ENCODE measurements around the gene TIPARP.

The TIPARP gene

GRCh38 chr3:156702367-156702766, 28.0 kb downstream of the TIPARP start:
- no peak overlapping the region for H2BK15ac ChIP-seq (ENCODE audit: low read length)
- no peak overlapping the region for H2AK5ac ChIP-seq (ENCODE audit: low read depth, low read length)
- H3K36me3 ChIP-seq (replicated peaks in 1 of 2; ENCODE audit: control insufficient read depth in 2 of 2, insufficient read depth in 2 of 2, low read length in 2 of 2) = peaks cover 5 to 59% of the 10 kb centered on the region in 2 donors
- no peak overlapping the region for H2BK5ac ChIP-seq (ENCODE audit: low read length)
- no peak overlapping the region for H3K18ac ChIP-seq (ENCODE audit: low read length)
- H3K4me3 ChIP-seq (ENCODE audit: low read length in 2 of 2) = no peak overlapping the region
- H3K23ac ChIP-seq (ENCODE audit: low read depth, low read length, poor library complexity) = no peak overlapping the region
- no peak overlapping the region for H3K27ac ChIP-seq (replicated peaks; ENCODE audit: low read length)
- H3K79me1 ChIP-seq (ENCODE audit: low read depth, low read length) = no peaks in the 10 kb centered on the region
- no peak overlapping the region for H2AFZ ChIP-seq (ENCODE audit: low read length)
- H4K91ac ChIP-seq (ENCODE audit: low read depth, low read length, poor library complexity) = no peak overlapping the region
- peaks cover 0 to 4% of the 10 kb centered on the region in 2 donors for H3K4me1 ChIP-seq (ENCODE audit: control insufficient read depth in 2 of 2, insufficient read depth in 1 of 2, low read depth in 1 of 2, low read length in 2 of 2)
- no peak overlapping the region for H3K14ac ChIP-seq (ENCODE audit: low read length)
- DNase-seq (ENCODE audit: low spot score) = no peak
- peaks cover 0 to 10% of the 10 kb centered on the region in 2 donors for H3K9me3 ChIP-seq (replicated peaks in 1 of 2; ENCODE audit: control insufficient read depth in 2 of 2, insufficient read depth in 1 of 2, low read depth in 1 of 2, low read length in 2 of 2)
- no peak overlapping the region for H3K4me2 ChIP-seq (ENCODE audit: insufficient read depth, low read length, poor library complexity, severe bottlenecking)
- no CpG with 5 or more reads among the region's 1 CpG for WGBS, 2 donors (ENCODE audit: extremely low coverage in 2 of 2, insufficient read length in 2 of 2, insufficient replicate concordance in 1 of 2)
- H3K4ac ChIP-seq (ENCODE audit: low read length) = no peak overlapping the region
- no peak overlapping the region for H3K9ac ChIP-seq (ENCODE audit: low read depth, low read length, poor library complexity)
- no peak overlapping the region for H4K8ac ChIP-seq (ENCODE audit: low read depth, low read length)
- no peak overlapping the region for H2BK120ac ChIP-seq (ENCODE audit: low read depth, low read length)
- H2BK12ac ChIP-seq (ENCODE audit: low read length) = no peak overlapping the region
- no peaks in the 10 kb centered on the region for H3K27me3 ChIP-seq (ENCODE audit: control insufficient read depth in 3 of 3, insufficient read depth in 3 of 3, low read depth in 1 of 3, low read length in 3 of 3)

GRCh38 chr3:156704370-156705036, 30.1 kb downstream of the TIPARP start:
- H2BK12ac ChIP-seq (ENCODE audit: low read length) = no peak overlapping the region
- H3K27me3 ChIP-seq (ENCODE audit: control insufficient read depth in 3 of 3, insufficient read depth in 3 of 3, low read depth in 1 of 3, low read length in 3 of 3) = no peaks in the 10 kb centered on the region
- no peak overlapping the region for H2BK15ac ChIP-seq (ENCODE audit: low read length)
- no peaks in the 10 kb centered on the region for H3K79me1 ChIP-seq (ENCODE audit: low read depth, low read length)
- peaks cover 0 to 4% of the 10 kb centered on the region in 2 donors for H3K4me1 ChIP-seq (ENCODE audit: control insufficient read depth in 2 of 2, insufficient read depth in 1 of 2, low read depth in 1 of 2, low read length in 2 of 2)
- H2BK5ac ChIP-seq (ENCODE audit: low read length) = no peak overlapping the region
- H3K27ac ChIP-seq (replicated peaks; ENCODE audit: low read length) = no peak overlapping the region
- H3K14ac ChIP-seq (ENCODE audit: low read length) = no peak overlapping the region
- no peak overlapping the region for H3K4me3 ChIP-seq (ENCODE audit: low read length in 2 of 2)
- no peak overlapping the region for H3K4ac ChIP-seq (ENCODE audit: low read length)
- H3K36me3 ChIP-seq (replicated peaks in 1 of 2; ENCODE audit: control insufficient read depth in 2 of 2, insufficient read depth in 2 of 2, low read length in 2 of 2) = peaks cover 3 to 44% of the 10 kb centered on the region in 2 donors
- H3K4me2 ChIP-seq (ENCODE audit: insufficient read depth, low read length, poor library complexity, severe bottlenecking) = no peak overlapping the region
- DNase-seq (ENCODE audit: low spot score) = no peak
- no peak overlapping the region for H3K18ac ChIP-seq (ENCODE audit: low read length)
- no CpG with 5 or more reads among the region's 4 CpGs for WGBS, 2 donors (ENCODE audit: extremely low coverage in 2 of 2, insufficient read length in 2 of 2, insufficient replicate concordance in 1 of 2)
- no peaks in the 10 kb centered on the region for H3K9me3 ChIP-seq (replicated peaks in 1 of 2; ENCODE audit: control insufficient read depth in 2 of 2, insufficient read depth in 1 of 2, low read depth in 1 of 2, low read length in 2 of 2)
- H2BK120ac ChIP-seq (ENCODE audit: low read depth, low read length) = no peak overlapping the region
- H4K91ac ChIP-seq (ENCODE audit: low read depth, low read length, poor library complexity) = no peak overlapping the region
- no peak overlapping the region for H2AFZ ChIP-seq (ENCODE audit: low read length)
- no peak overlapping the region for H2AK5ac ChIP-seq (ENCODE audit: low read depth, low read length)
- H4K8ac ChIP-seq (ENCODE audit: low read depth, low read length) = no peak overlapping the region
- no peak overlapping the region for H3K9ac ChIP-seq (ENCODE audit: low read depth, low read length, poor library complexity)
- H3K23ac ChIP-seq (ENCODE audit: low read depth, low read length, poor library complexity) = no peak overlapping the region

- Histone ChIP-seq H2BK15ac (ENCODE audit: low read length) (no peak overlapping the region), H3K18ac (ENCODE audit: low read length) (no peak overlapping the region), H3K4me3 (ENCODE audit: low read length in 2 of 2) (no peak overlapping the region), H3K9me3 (replicated peaks in 1 of 2; ENCODE audit: control insufficient read depth in 2 of 2, insufficient read depth in 1 of 2, low read depth in 1 of 2, low read length in 2 of 2) (no peaks in the 10 kb centered on the region), H3K27ac (replicated peaks; ENCODE audit: low read length) (no peak overlapping the region), H3K23ac (ENCODE audit: low read depth, low read length, poor library complexity) (no peak overlapping the region), H2AFZ (ENCODE audit: low read length) (no peak overlapping the region), H4K8ac (ENCODE audit: low read depth, low read length) (no peak overlapping the region), H2BK5ac (ENCODE audit: low read length) (no peak overlapping the region), H4K91ac (ENCODE audit: low read depth, low read length, poor library complexity) (no peak overlapping the region), H3K36me3 (replicated peaks in 1 of 2; ENCODE audit: control insufficient read depth in 2 of 2, insufficient read depth in 2 of 2, low read length in 2 of 2) (peaks cover 3 to 52% of the 10 kb centered on the region in 2 donors), H2AK5ac (ENCODE audit: low read depth, low read length) (no peak overlapping the region), H3K4me2 (ENCODE audit: insufficient read depth, low read length, poor library complexity, severe bottlenecking) (no peak overlapping the region), H2BK120ac (ENCODE audit: low read depth, low read length) (no peak overlapping the region), H3K4ac (ENCODE audit: low read length) (no peak overlapping the region), H3K79me1 (ENCODE audit: low read depth, low read length) (no peaks in the 10 kb centered on the region), H3K9ac (ENCODE audit: low read depth, low read length, poor library complexity) (no peak overlapping the region), H3K14ac (ENCODE audit: low read length) (no peak overlapping the region), H2BK12ac (ENCODE audit: low read length) (no peak overlapping the region), H3K4me1 (ENCODE audit: control insufficient read depth in 2 of 2, insufficient read depth in 1 of 2, low read depth in 1 of 2, low read length in 2 of 2) (peaks cover 0 to 3% of the 10 kb centered on the region in 2 donors), H3K27me3 (ENCODE audit: control insufficient read depth in 3 of 3, insufficient read depth in 3 of 3, low read depth in 1 of 3, low read length in 3 of 3) (no peaks in the 10 kb centered on the region)
- WGBS, 2 donors (ENCODE audit: extremely low coverage in 2 of 2, insufficient read length in 2 of 2, insufficient replicate concordance in 1 of 2) = no CpG with 5 or more reads among the region's 3 CpGs
- DNase-seq (ENCODE audit: low spot score) = no peak
Measured at GRCh38 chr3:156705761-156706616, 31.6 kb downstream of the TIPARP start.

GRCh38 chr3:156707588-156707987, 33.2 kb downstream of the TIPARP start:
- H3K36me3 ChIP-seq (replicated peaks in 1 of 2; ENCODE audit: control insufficient read depth in 2 of 2, insufficient read depth in 2 of 2, low read length in 2 of 2) = peaks cover 3 to 52% of the 10 kb centered on the region in 2 donors
- H3K14ac ChIP-seq (ENCODE audit: low read length) = no peak overlapping the region
- no peak overlapping the region for H3K4me3 ChIP-seq (ENCODE audit: low read length in 2 of 2)
- no peak for DNase-seq (ENCODE audit: low spot score)
- H3K4me2 ChIP-seq (ENCODE audit: insufficient read depth, low read length, poor library complexity, severe bottlenecking) = no peak overlapping the region
- H3K4ac ChIP-seq (ENCODE audit: low read length) = no peak overlapping the region
- H2BK12ac ChIP-seq (ENCODE audit: low read length) = no peak overlapping the region
- no peak overlapping the region for H2AK5ac ChIP-seq (ENCODE audit: low read depth, low read length)
- H3K4me1 ChIP-seq (ENCODE audit: control insufficient read depth in 2 of 2, insufficient read depth in 1 of 2, low read depth in 1 of 2, low read length in 2 of 2) = no peaks in the 10 kb centered on the region
- no peak overlapping the region for H2BK15ac ChIP-seq (ENCODE audit: low read length)
- H2AFZ ChIP-seq (ENCODE audit: low read length) = no peak overlapping the region
- H3K23ac ChIP-seq (ENCODE audit: low read depth, low read length, poor library complexity) = no peak overlapping the region
- H3K79me1 ChIP-seq (ENCODE audit: low read depth, low read length) = no peaks in the 10 kb centered on the region
- no peak overlapping the region for H3K9ac ChIP-seq (ENCODE audit: low read depth, low read length, poor library complexity)
- no peak overlapping the region for H2BK5ac ChIP-seq (ENCODE audit: low read length)
- no CpG with 5 or more reads among the region's 7 CpGs for WGBS, 2 donors (ENCODE audit: extremely low coverage in 2 of 2, insufficient read length in 2 of 2, insufficient replicate concordance in 1 of 2)
- H3K9me3 ChIP-seq (replicated peaks in 1 of 2; ENCODE audit: control insufficient read depth in 2 of 2, insufficient read depth in 1 of 2, low read depth in 1 of 2, low read length in 2 of 2) = no peaks in the 10 kb centered on the region
- H3K27ac ChIP-seq (replicated peaks; ENCODE audit: low read length) = no peak overlapping the region
- H4K8ac ChIP-seq (ENCODE audit: low read depth, low read length) = no peak overlapping the region
- no peak overlapping the region for H2BK120ac ChIP-seq (ENCODE audit: low read depth, low read length)
- no peak overlapping the region for H3K18ac ChIP-seq (ENCODE audit: low read length)
- H4K91ac ChIP-seq (ENCODE audit: low read depth, low read length, poor library complexity) = no peak overlapping the region
- H3K27me3 ChIP-seq (ENCODE audit: control insufficient read depth in 3 of 3, insufficient read depth in 3 of 3, low read depth in 1 of 3, low read length in 3 of 3) = no peaks in the 10 kb centered on the region

Measured in neuronal stem cell (in vitro differentiated cells).